K562 (cell line): Measurements from ENCODE around the gene NOSIP. TPM values are rescaled to one million over a fixed set of nuclear protein-coding genes. Genes with fewer than 3 reads are reported as not detected.

Source experiments
- ATAC-seq: fragments of 200-7000 bp; cut with Tn5 transposase; 3 replicates; pipeline ENCODE4 v1.9.1; 2020; ENCODE audit warnings: moderate library complexity
- BruUV-seq: library from RNA; stranded (reverse); fragments of 400-500 nt; replicated peaks from 2 replicates; lab custom pipeline; 2021; lab: Mats Ljungman, UMichigan
- CTCF ChIA-PET: fragments of 300-600 bp; formaldehyde crosslinking; extraction: SDS; loops from one replicate; lab custom pipeline; 2021; ENCODE audit warnings: low intra/inter-chr PET ratio; lab: Yijun Ruan, JAX
- POLR2A ChIA-PET: fragments of 300-600, 350-650 bp; sonication (Branson Sonifier 250); formaldehyde crosslinking; extraction: SDS; loops from one replicate; lab custom pipeline; 2021; ENCODE audit warnings: antibody characterized with exemption, inconsistent platforms; lab: Yijun Ruan, JAX
- DNase-seq, 4 experiments: peaks; one replicate each; pipeline versions ENCODE4 v3.0.0 to v3.0.0-alpha.2; 2011 to 2018; ENCODE audit warnings: low spot score in 3 of 4, mixed read lengths in 3 of 4; ENCODE audit errors: extremely low read depth in 1 of 4
- FAIRE-seq: peaks from 2 replicates; lab custom pipeline; 2011; peaks lifted over from hg19 to GRCh38; lab: Jason Lieb, UNC
- H2AFZ ChIP-seq: 2 replicates; pipeline ENCODE4 v1.6.0; 2011; ENCODE audit warnings: low read depth, low read length, control low read depth, inconsistent platforms
- H3K27ac ChIP-seq: fragments of 200-600 bp; 3 replicates; pipeline ENCODE4 v1.8.0; 2011; ENCODE audit warnings: low read depth, mild to moderate bottlenecking, control low read depth, inconsistent platforms, low read length, moderate library complexity, mixed read lengths; ENCODE audit errors: extremely low read depth
- H3K27me3 ChIP-seq, 2 experiments: fragments of 300-600 bp in 1 of 2; 2 replicates in 1 of 2; 3 replicates in 1 of 2; pipeline versions ENCODE4 v1.6.0 to v1.8.0; 2011; ENCODE audit warnings: inconsistent platforms in 2 of 2, low read length in 2 of 2, mild to moderate bottlenecking in 1 of 2, mixed read lengths in 1 of 2, moderate library complexity in 1 of 2; ENCODE audit not compliant: control insufficient read depth in 2 of 2, insufficient read depth in 2 of 2
- H3K36me3 ChIP-seq: fragments of 300-600 bp; 3 replicates; pipeline ENCODE4 v1.8.0; 2011; ENCODE audit warnings: mild to moderate bottlenecking, low read length, inconsistent platforms; ENCODE audit not compliant: control insufficient read depth, insufficient read depth
- H3K4me1 ChIP-seq, 2 experiments: fragments of 200-600 bp in 1 of 2; replicated peaks in 1 of 2; 2 replicates in 1 of 2; 3 replicates in 1 of 2; pipeline versions ENCODE4 v1.5.1 to v1.8.0; 2011; ENCODE audit warnings: inconsistent platforms in 2 of 2, low read length in 2 of 2, mild to moderate bottlenecking in 1 of 2, mixed read lengths in 1 of 2, moderate library complexity in 1 of 2; ENCODE audit not compliant: control insufficient read depth in 2 of 2, insufficient read depth in 2 of 2
- H3K4me2 ChIP-seq: 2 replicates; pipeline ENCODE4 v1.6.1; 2011; ENCODE audit warnings: low read length, control low read depth, inconsistent platforms, mixed read lengths; ENCODE audit not compliant: insufficient read depth
- H3K4me3 ChIP-seq: fragments of 200-600 bp; sonication (generic), shearing (Covaris generic); 2 replicates; pipeline ENCODE4 v1.5.1; 2016; ENCODE audit warnings: control low read depth, inconsistent platforms
- H3K79me2 ChIP-seq: fragments of 200-600 bp; 3 replicates; pipeline ENCODE4 v1.8.0; 2011; ENCODE audit warnings: low read length, inconsistent platforms; ENCODE audit not compliant: control insufficient read depth, insufficient read depth
- H3K9ac ChIP-seq, 2 experiments: 2 replicates each; pipeline versions ENCODE4 v1.6.0 to v1.6.1; 2011; ENCODE audit warnings: low read depth in 2 of 2, low read length in 2 of 2, control low read depth in 1 of 2, inconsistent platforms in 1 of 2, mild to moderate bottlenecking in 1 of 2, mixed read lengths in 1 of 2; ENCODE audit not compliant: insufficient read depth in 1 of 2
- H3K9me1 ChIP-seq: one replicate; pipeline ENCODE4 v1.6.0; 2011; ENCODE audit warnings: inconsistent platforms, mild to moderate bottlenecking, low read length, moderate library complexity; ENCODE audit not compliant: control insufficient read depth, insufficient read depth
- H3K9me3 ChIP-seq: replicated peaks from 2 replicates; pipeline ENCODE4 v1.5.1; 2011; ENCODE audit warnings: low read depth, low read length, inconsistent platforms; ENCODE audit not compliant: control insufficient read depth, insufficient read depth
- H4K20me1 ChIP-seq: replicated peaks from 2 replicates; pipeline ENCODE4 v1.6.1; 2011; ENCODE audit warnings: low read length, inconsistent platforms, mixed read lengths; ENCODE audit not compliant: control insufficient read depth, insufficient read depth
- MEF2D ChIP-seq: conservative IDR thresholded peaks from 2 replicates; pipeline ENCODE4 v1.6.1; 2016; ENCODE audit warnings: low read depth, missing genetic modification characterization, missing compliant biosample characterization
- WHSC1 ChIP-seq: IDR thresholded peaks from one replicate; pipeline ENCODE4 v1.6.1; 2012; ENCODE audit warnings: low read length, control low read depth, inconsistent platforms
- ZBTB34 ChIP-seq: fragments of 250-450 bp; sonication (Bioruptor Pico); IDR thresholded peaks from 2 replicates; pipeline ENCODE4 v1.8.0; 2021; ENCODE audit warnings: mild to moderate bottlenecking, moderate library complexity
- WGBS: fragments of 100-300 bp; shearing (Covaris generic); methylation state at CpG from one replicate; pipeline ENCODE4 v1.1.6; 2016; ENCODE audit warnings: low coverage, mixed read lengths; ENCODE audit not compliant: insufficient coverage; ENCODE audit errors: missing lambda C conversion rate; 5-methylcytosine and 5-hydroxymethylcytosine counted together
- in situ Hi-C: fragments of 300-500 bp; cut with MboI; formaldehyde crosslinking; loops from 4 replicates; pipeline ENCODE4 v1.15.0; 2018; ENCODE audit warnings: inconsistent platforms, mixed read lengths
- intact Hi-C: fragments of 100-400 bp; cut with micrococcal nuclease; formaldehyde crosslinking; loops from 2 replicates; pipeline ENCODE4 v1.14.2; 2022
- polyA plus RNA-seq, 8 experiments: library from polyadenylated mRNA; depleted of rRNA in 4 of 8; stranded (reverse) in 5 of 8; unstranded in 3 of 8; fragments of >200 nt; fragmentation: Nextera tagmentation in 2 of 8; fragmentation: Illumina TruSeq in 1 of 8; extraction: Ambion mirVana in 2 of 8; extraction: Trizol in 1 of 8; gene quantifications; 2 replicates each; pipeline versions ENCODE4 v1.2.1 to v1.2.3, GENCODE V29; 2011 to 2014; ENCODE audit warnings: inconsistent platforms in 1 of 8, missing spikeins in 1 of 8
- total RNA-seq, 7 experiments: library from RNA; depleted of rRNA in 6 of 7; stranded (reverse); fragments of >200 nt in 6 of 7; fragmentation: Illumina TruSeq in 2 of 7; extraction: Trizol in 2 of 7; gene quantifications; 2 replicates each; pipeline versions ENCODE4 v1.2.1 to v1.2.3, GENCODE V29; 2011 to 2021; ENCODE audit warnings: low replicate concordance in 1 of 7

NOSIP gene
- total and polyA plus RNA-seq, 9 of the 15 experiments (the other 6 are each of a cell fraction or from before 2014, with no cell fraction given) = 14.4 to 153 (median 79.9) TPM

- DNase-seq (no peak), ATAC-seq (no peak), FAIRE-seq (no peak)
- in situ Hi-C loops = no loop called here
- Histone ChIP-seq H3K79me2 (peaks cover 3% of the 10 kb centered on the region; the same call in 1 of the 3 replicates), H3K4me2 (no peak overlapping the region), H3K9me1 (peaks cover 2% of the 10 kb centered on the region), H4K20me1 (no peaks in the 10 kb centered on the region; the same call in 1 of the 2 replicates), H3K27ac (no peak overlapping the region; the same call in 2 of the 3 replicates), H3K36me3 (peaks cover 76% of the 10 kb centered on the region; the same call in 2 of the 3 replicates), H3K4me1 (peaks cover 0 to 5% of the 10 kb centered on the region in 2 experiments; a peak in 2 of 5 replicates), H3K27me3 (no peaks in the 10 kb centered on the region), H3K4me3 (no peak overlapping the region), H2AFZ (no peak overlapping the region), H3K9ac (no peak overlapping the region), H3K9me3 (no peaks in the 10 kb centered on the region)
- WGBS = 73% methylated on average over 4 of the region's 4 CpGs
- ChIA-PET POLR2A (no interaction called here), CTCF (no interaction called here)
- TF ChIP-seq MEF2D (tag) (no peak), WHSC1 (no peak), ZBTB34 (CRISPR knock-in tag) (no peak)
- BruUV-seq = no TSS peak
- intact Hi-C loops = no loop called here
Observed at GRCh38 chr19:49613374-49613773, 33.0 kb upstream of the NOSIP start.
